ENCODE measurements around the gene PRDM10. TPM values are rescaled to one million over a fixed set of nuclear protein-coding genes. Genes with fewer than 3 reads are reported as not detected.

The PRDM10 gene
- total RNA-seq, 1 experiment from 2014 or later: 7.7 TPM

- Histone ChIP-seq H4K8ac (replicated peaks; ENCODE audit: insufficient read length, low read depth, low read length) (no peak overlapping the region), H3K79me2 (ENCODE audit: insufficient read depth, low read length) (no peaks in the 10 kb centered on the region), H3T11ph (ENCODE audit: low read length) (no peak overlapping the region), H3K4ac (ENCODE audit: low read depth, low read length) (no peak overlapping the region), H2AFZ (ENCODE audit: low read length) (no peak overlapping the region), H3K9me3 (ENCODE audit: control insufficient read depth, low read depth, low read length) (no peaks in the 10 kb centered on the region), H3K79me1 (ENCODE audit: insufficient read depth, low read depth, low read length, poor library complexity, severe bottlenecking) (peaks cover 2% of the 10 kb centered on the region), H2BK15ac (ENCODE audit: low read depth, low read length) (no peak overlapping the region), H3K23me2 (ENCODE audit: insufficient read length, low read depth, low read length, poor library complexity, severe bottlenecking) (no peaks in the 10 kb centered on the region), H3K18ac (ENCODE audit: insufficient read length, low read depth, low read length) (no peak overlapping the region), H3K23ac (ENCODE audit: insufficient read length, low read depth, low read length) (no peak overlapping the region), H3K27ac (ENCODE audit: insufficient read length, low read depth, low read length) (no peak overlapping the region), H3K14ac (ENCODE audit: insufficient read depth, low read length) (no peak overlapping the region), H4K20me1 (ENCODE audit: control insufficient read depth, insufficient read depth, insufficient read length) (no peaks in the 10 kb centered on the region), H2AK5ac (ENCODE audit: insufficient read length, low read length) (no peak overlapping the region), H2BK5ac (ENCODE audit: insufficient read length, low read length) (no peak overlapping the region), H3K4me1 (ENCODE audit: insufficient read depth, low read length) (no peaks in the 10 kb centered on the region), H3K4me2 (ENCODE audit: insufficient read depth, insufficient read length, low read length) (no peak overlapping the region), H4K5ac (ENCODE audit: insufficient read length, low read depth, low read length) (no peak overlapping the region), H2BK20ac (ENCODE audit: low read depth, low read length, poor library complexity, severe bottlenecking) (no peak overlapping the region), H4K91ac (ENCODE audit: insufficient read length, low read depth, low read length) (no peak overlapping the region), H2BK12ac (ENCODE audit: insufficient read length, low read depth, low read length) (no peak overlapping the region), H3K56ac (ENCODE audit: insufficient read length, low read depth, low read length) (no peak overlapping the region), H2BK120ac (ENCODE audit: low read depth, low read length, poor library complexity, severe bottlenecking) (no peak overlapping the region), H3K27me3 (ENCODE audit: insufficient read depth, low read length) (no peaks in the 10 kb centered on the region), H3K9ac (ENCODE audit: extremely low read depth, insufficient read length, low read length) (no peak overlapping the region)
- no peak for TF ChIP-seq CTCF (conservative IDR thresholded peaks at IDR 0.05)
- Mint-ChIP-seq H3K27me3 (ENCODE audit: low read depth) (no peaks in the 10 kb centered on the region), H3K27ac (no peak overlapping the region), H3K4me3 (no peak overlapping the region), H3K36me3 (ENCODE audit: insufficient read depth in 1 of 3, low read depth in 3 of 3) (peaks cover 54 to 88% (median 88%) of the 10 kb centered on the region in 3 experiments), H3K4me1 (no peaks in the 10 kb centered on the region), H3K9me3 (no peaks in the 10 kb centered on the region)
- DNase-seq: no peak
- no CpG with 5 or more reads among the region's 5 CpGs for WGBS (ENCODE audit: extremely low coverage, insufficient read length, low lambda C conversion rate)
These were observed 114.2 kb downstream of the PRDM10 start for GRCh38 chr11:129888451-129888850.

All from H9 (cell line).